NOMO-1 treated with DMSO at 0.1 percent for 48 hours (cell line): Measurements from ENCODE around the gene GALR2.
A peak's percentile ranks its signal among the peaks of the same experiment; 100 is the strongest.
"Not testable (repeated sequence)": the region's sequence is repeated elsewhere in the genome, so short reads cannot be mapped to it uniquely, and the experiment has no call there.

Source experiments
- DNase-seq: peaks from one replicate; lab custom pipeline; 2025; ENCODE audit not compliant: unreplicated experiment; lab: John Stamatoyannopoulos, UW

GALR2 gene

GRCh38 chr17:76074390-76075363, at the start of gene GALR2:
Gene GALR2, plus strand, starts transcription at chr17:76074781. Its CDS starts 103 bp downstream, at chr17:76074884.
- no peak for DNase-seq

- DNase-seq = no peak
Observed at GRCh38 chr17:76025294-76025693, 49.3 kb upstream of the GALR2 start.

- DNase-seq = no peak
Observed at GRCh38 chr17:76026714-76027158, 47.8 kb upstream of the GALR2 start.

- DNase-seq = no peak
Observed at GRCh38 chr17:76027159-76027839, 47.3 kb upstream of the GALR2 start, which contains the start of gene EVPL. Gene EVPL, minus strand, starts transcription at chr17:76027306. Its CDS starts 108 bp downstream, at chr17:76027198.

- DNase-seq = no peak
Observed at GRCh38 chr17:76032073-76032779, 42.4 kb upstream of the GALR2 start.

- no peak for DNase-seq
Observed at GRCh38 chr17:76032780-76033108, 41.8 kb upstream of the GALR2 start.

- DNase-seq = no peak
Observed at GRCh38 chr17:76033139-76033538, 41.4 kb upstream of the GALR2 start.

- no peak for DNase-seq
Observed at GRCh38 chr17:76034428-76035350, 39.9 kb upstream of the GALR2 start.

- DNase-seq = no peak
Observed at GRCh38 chr17:76036497-76037261, 37.9 kb upstream of the GALR2 start.

- no peak for DNase-seq
Observed at GRCh38 chr17:76038050-76038449, 36.5 kb upstream of the GALR2 start.

GRCh38 chr17:76039121-76039520, 35.5 kb upstream of the GALR2 start:
- DNase-seq = no peak

GRCh38 chr17:76040376-76040775, 34.2 kb upstream of the GALR2 start:
- DNase-seq = no peak

GRCh38 chr17:76042868-76043267, 31.7 kb upstream of the GALR2 start:
- DNase-seq = not testable (repeated sequence)

GRCh38 chr17:76044475-76045007, 30.0 kb upstream of the GALR2 start:
- not testable (repeated sequence) for DNase-seq

- DNase-seq = no peak
Observed at GRCh38 chr17:76046064-76046463, 28.5 kb upstream of the GALR2 start.

- peak; percentile 52 for DNase-seq
Observed at GRCh38 chr17:76048025-76048605, 26.5 kb upstream of the GALR2 start.

GRCh38 chr17:76048711-76049110, 25.9 kb upstream of the GALR2 start:
- DNase-seq = peak; percentile 5

GRCh38 chr17:76049239-76049638, 25.3 kb upstream of the GALR2 start:
- no peak for DNase-seq
